ENCODE data around the gene DBP.

The DBP gene

DNA sequence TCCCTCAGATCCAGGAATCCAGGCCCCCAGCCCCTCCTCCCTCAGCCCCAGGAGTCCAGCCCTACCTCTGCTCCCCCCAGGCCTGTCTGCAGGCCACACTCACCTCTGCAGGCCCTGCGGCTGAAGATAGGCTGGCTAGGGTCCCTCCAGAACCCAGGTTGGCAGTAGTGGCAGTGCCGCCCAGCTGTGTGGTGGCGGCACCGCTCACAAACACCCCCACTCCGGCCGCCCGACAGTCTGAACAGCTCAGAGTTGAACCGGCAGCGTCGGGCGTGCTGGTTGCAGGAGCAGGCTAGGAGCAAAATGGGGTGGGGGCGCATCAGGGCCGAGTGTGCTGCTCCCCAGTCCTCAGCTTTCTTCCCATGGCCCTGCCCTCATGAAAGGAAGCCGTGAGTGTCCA is 27.3 kb upstream of the DBP start:
- CTCF ChIA-PET: interaction anchor here (0.6 to 1.8 kb wide), 3 partner anchors 12 to 560 kb away, joined by 3 to 5 read pairs (median 5); no protein-coding TSS in a partner anchor
- TF ChIP-seq EGR2 (tag by site-specific recombination; IDR thresholded peaks at IDR 0.05; ENCODE audit: low read depth) (no peak), ZNF664 (tag by site-specific recombination; IDR thresholded peaks at IDR 0.05) (no peak), SALL2 (tag by site-specific recombination; IDR thresholded peaks at IDR 0.05; ENCODE audit: borderline replicate concordance) (no peak), ZBTB1 (tag by site-specific recombination; IDR thresholded peaks at IDR 0.05) (no peak), KLF9 (tag by site-specific recombination; IDR thresholded peaks at IDR 0.05; ENCODE audit: low read depth) (no peak), TSHZ1 (tag by site-specific recombination; IDR thresholded peaks at IDR 0.05; ENCODE audit: borderline replicate concordance) (no peak), HOXA7 (CRISPR knock-in tag; IDR thresholded peaks at IDR 0.05; ENCODE audit: borderline replicate concordance) (no peak), CTCF (tag by site-specific recombination; IDR thresholded peaks at IDR 0.05) (no peak), ZIC2 (tag by site-specific recombination; IDR thresholded peaks at IDR 0.05) (no peak), ZNF639 (tag by site-specific recombination; IDR thresholded peaks at IDR 0.05) (no peak), ZNF37A (tag by site-specific recombination; IDR thresholded peaks at IDR 0.05) (no peak), ZSCAN5A (tag by site-specific recombination; IDR thresholded peaks at IDR 0.05) (no peak)
- TF ChIP-seq, protein P1, sequence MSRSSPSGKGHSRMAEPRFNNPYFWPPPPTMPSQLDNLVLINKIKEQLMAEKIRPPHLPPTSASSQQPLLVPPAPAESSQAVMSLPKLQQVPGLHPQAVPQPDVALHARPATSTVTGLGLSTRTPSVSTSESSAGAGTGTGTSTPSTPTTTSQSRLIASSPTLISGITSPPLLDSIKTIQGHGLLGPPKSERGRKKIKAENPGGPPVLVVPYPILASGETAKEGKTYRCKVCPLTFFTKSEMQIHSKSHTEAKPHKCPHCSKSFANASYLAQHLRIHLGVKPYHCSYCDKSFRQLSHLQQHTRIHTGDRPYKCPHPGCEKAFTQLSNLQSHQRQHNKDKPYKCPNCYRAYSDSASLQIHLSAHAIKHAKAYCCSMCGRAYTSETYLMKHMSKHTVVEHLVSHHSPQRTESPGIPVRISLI (tag by site-specific recombination; IDR thresholded peaks at IDR 0.05): no peak

DNA sequence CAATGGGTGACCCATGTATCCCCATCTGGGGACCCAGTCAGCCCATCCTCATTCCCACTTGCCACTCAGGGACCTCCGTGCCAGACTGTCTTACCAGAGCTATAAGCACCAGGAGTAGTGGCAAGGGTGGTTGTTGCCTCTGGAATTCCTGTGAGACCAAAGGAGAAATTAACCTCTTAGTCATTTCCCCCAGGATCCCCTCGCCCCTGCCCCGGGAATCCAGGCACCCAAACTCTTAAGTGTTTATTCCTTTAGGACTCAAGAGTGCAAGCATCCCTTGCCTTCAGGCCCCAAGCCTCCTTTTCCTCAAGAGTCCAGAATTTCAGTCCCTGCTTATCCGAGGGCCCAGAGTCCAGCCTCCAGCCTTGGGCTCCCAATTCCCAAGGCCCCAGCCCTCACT is 26.5 kb upstream of the DBP start:
- CTCF ChIA-PET: interaction anchor here (1.4 to 1.8 kb wide), 2 partner anchors 12 to 49 kb away, joined by 3 to 5 read pairs; no protein-coding TSS in a partner anchor
- TF ChIP-seq MEIS1 (CRISPR knock-in tag; IDR thresholded peaks at IDR 0.05; ENCODE audit: borderline replicate concordance) (no peak), ZNF76 (tag by site-specific recombination; IDR thresholded peaks at IDR 0.05; ENCODE audit: borderline replicate concordance, low read depth) (no peak), ZNF266 (tag by site-specific recombination; IDR thresholded peaks at IDR 0.05; ENCODE audit: low read depth) (no peak), ZNF202 (tag by site-specific recombination; IDR thresholded peaks at IDR 0.05; ENCODE audit: borderline replicate concordance) (no peak), ZNF658 (tag by site-specific recombination; IDR thresholded peaks at IDR 0.05) (no peak)
- TF ChIP-seq, protein P2, sequence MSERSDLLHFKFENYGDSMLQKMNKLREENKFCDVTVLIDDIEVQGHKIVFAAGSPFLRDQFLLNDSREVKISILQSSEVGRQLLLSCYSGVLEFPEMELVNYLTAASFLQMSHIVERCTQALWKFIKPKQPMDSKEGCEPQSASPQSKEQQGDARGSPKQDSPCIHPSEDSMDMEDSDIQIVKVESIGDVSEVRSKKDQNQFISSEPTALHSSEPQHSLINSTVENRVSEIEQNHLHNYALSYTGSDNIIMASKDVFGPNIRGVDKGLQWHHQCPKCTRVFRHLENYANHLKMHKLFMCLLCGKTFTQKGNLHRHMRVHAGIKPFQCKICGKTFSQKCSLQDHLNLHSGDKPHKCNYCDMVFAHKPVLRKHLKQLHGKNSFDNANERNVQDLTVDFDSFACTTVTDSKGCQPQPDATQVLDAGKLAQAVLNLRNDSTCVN (tag by site-specific recombination; optimal IDR thresholded peaks at IDR 0.05): no peak

More for the DNA sequence above, 27.3 kb upstream of the DBP start:
- no peaks in the 10 kb centered on the region for H3K36me3 ChIP-seq (ENCODE audit: control insufficient read depth in 2 of 2, insufficient read depth in 1 of 2, low read length in 2 of 2)
- POLR2A ChIA-PET: no interaction called here
- no peak overlapping the region for H3K27ac ChIP-seq (ENCODE audit: extremely low read depth, low read depth, low read length)
- no peak overlapping the region for H3K4me3 ChIP-seq (ENCODE audit: low read depth, low read length)
- no peaks in the 10 kb centered on the region for H3K9me3 ChIP-seq (ENCODE audit: control insufficient read depth, insufficient read depth, low read depth, low read length)
- H3K4me1 ChIP-seq (ENCODE audit: control insufficient read depth, insufficient read depth, low read length): no peaks in the 10 kb centered on the region

More for the DNA sequence above, 26.5 kb upstream of the DBP start:
- Histone ChIP-seq H3K36me3 (ENCODE audit: control insufficient read depth in 2 of 2, insufficient read depth in 1 of 2, low read length in 2 of 2) (no peaks in the 10 kb centered on the region), H3K27ac (ENCODE audit: extremely low read depth, low read depth, low read length) (no peak overlapping the region), H3K4me1 (ENCODE audit: control insufficient read depth, insufficient read depth, low read length) (no peaks in the 10 kb centered on the region), H3K9me3 (ENCODE audit: control insufficient read depth, insufficient read depth, low read depth, low read length) (no peaks in the 10 kb centered on the region), H3K4me3 (ENCODE audit: low read depth, low read length) (no peak overlapping the region)
- POLR2A ChIA-PET: interaction anchor here (0.7 kb wide), 1 partner anchor 18 kb away, joined by 3 read pairs; the partner anchor contains the start of gene CA11
